Astrocyte of the spinal cord (primary cell): ENCODE measurements around the gene TSPAN12.

Source experiments
- DNase-seq: peaks from one replicate; pipeline ENCODE4 v3.0.0; 2011; ENCODE audit warnings: low read depth, low spot score
- H3K4me3 ChIP-seq: 2 replicates; pipeline ENCODE4 v1.5.1; 2011; ENCODE audit warnings: low read depth, mild to moderate bottlenecking, low read length, moderate library complexity
- in situ Hi-C: cut with HindIII; loops from 2 replicates; pipeline ENCODE4 v1.10.0; 2017; ENCODE audit warnings: low sequenced_read_pairs
- TF ChIP-seq, protein P1 (sequence below): IDR thresholded peaks from 2 replicates; pipeline ENCODE4 v1.5.1; 2012; ENCODE audit warnings: low read depth, mild to moderate bottlenecking, low read length, inconsistent platforms

The TSPAN12 gene

DNA sequence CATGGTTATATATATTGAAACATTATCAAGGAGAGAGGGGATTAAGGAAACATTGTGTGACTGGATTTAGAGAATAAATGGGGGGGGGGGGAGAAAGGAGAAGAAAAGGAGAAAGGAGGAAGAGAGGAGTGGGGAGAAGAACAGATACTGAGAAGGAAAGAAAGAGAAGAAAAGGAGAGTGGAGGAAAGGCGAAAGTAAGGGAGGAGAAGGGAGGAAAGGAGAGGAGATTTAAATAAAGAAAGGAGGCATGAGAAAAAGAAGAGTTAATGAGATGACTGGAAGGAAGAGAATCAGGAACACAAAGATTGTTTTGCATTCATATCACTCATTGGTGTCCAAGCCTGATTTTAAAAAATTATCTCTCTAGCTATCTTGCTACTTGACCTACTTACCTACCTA lies 16.1 kb upstream of the TSPAN12 start:
- TF ChIP-seq, protein P1, sequence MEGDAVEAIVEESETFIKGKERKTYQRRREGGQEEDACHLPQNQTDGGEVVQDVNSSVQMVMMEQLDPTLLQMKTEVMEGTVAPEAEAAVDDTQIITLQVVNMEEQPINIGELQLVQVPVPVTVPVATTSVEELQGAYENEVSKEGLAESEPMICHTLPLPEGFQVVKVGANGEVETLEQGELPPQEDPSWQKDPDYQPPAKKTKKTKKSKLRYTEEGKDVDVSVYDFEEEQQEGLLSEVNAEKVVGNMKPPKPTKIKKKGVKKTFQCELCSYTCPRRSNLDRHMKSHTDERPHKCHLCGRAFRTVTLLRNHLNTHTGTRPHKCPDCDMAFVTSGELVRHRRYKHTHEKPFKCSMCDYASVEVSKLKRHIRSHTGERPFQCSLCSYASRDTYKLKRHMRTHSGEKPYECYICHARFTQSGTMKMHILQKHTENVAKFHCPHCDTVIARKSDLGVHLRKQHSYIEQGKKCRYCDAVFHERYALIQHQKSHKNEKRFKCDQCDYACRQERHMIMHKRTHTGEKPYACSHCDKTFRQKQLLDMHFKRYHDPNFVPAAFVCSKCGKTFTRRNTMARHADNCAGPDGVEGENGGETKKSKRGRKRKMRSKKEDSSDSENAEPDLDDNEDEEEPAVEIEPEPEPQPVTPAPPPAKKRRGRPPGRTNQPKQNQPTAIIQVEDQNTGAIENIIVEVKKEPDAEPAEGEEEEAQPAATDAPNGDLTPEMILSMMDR, result no peak
- no peak for DNase-seq
- in situ Hi-C loops, result no loop called here
- no peak overlapping the region for H3K4me3 ChIP-seq

GRCh38 chr7:120873401-120873800 lies 15.5 kb upstream of the TSPAN12 start:
- no peak overlapping the region for H3K4me3 ChIP-seq
- TF ChIP-seq, protein P1, result no peak
- in situ Hi-C loops, result no loop called here
- peak; percentile 2 for DNase-seq

DNA sequence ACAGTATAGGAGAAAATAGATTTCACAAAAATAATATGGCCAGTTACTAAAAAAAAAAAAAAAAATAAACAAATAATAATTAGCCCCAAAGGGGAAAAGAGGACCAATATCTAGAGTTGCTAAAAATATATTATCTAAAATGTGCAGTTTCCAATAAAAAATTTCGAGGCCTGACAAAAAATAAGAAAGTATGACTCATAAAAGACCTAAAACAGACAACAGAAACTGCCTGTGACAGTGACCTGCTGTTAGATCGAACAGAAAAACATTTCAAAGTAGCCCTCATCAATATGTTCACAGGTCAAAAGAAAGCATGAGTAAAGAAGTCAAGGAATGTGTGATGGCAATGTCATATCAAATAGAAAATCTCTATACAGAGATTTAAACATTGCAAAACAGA lies 11.8 kb upstream of the TSPAN12 start:
- in situ Hi-C loops, result no loop called here
- DNase-seq, result no peak
- TF ChIP-seq, protein P1, result no peak
- H3K4me3 ChIP-seq, result no peak overlapping the region

DNA sequence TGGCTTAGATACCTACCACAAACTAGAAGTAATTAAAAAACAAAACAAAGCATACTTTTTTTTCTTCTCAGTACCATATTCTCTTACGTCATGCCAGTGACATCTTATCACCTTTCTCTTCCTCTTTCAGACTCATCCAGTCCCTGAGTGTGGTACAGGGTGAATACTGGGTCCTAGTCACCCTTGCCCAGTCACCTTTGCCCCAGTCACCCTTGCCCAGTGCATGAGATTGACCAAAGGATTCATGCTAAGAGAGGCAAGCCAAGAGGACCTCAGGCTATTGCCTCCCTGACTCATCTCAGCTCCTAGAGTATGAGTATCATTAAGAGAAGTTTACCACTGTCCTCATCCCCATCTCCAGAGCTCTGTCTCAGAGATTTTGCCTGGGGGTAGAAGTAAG lies 10.0 kb upstream of the TSPAN12 start:
- DNase-seq, result no peak
- in situ Hi-C loops, result no loop called here
- TF ChIP-seq, protein P1, result no peak
- no peak overlapping the region for H3K4me3 ChIP-seq

DNA sequence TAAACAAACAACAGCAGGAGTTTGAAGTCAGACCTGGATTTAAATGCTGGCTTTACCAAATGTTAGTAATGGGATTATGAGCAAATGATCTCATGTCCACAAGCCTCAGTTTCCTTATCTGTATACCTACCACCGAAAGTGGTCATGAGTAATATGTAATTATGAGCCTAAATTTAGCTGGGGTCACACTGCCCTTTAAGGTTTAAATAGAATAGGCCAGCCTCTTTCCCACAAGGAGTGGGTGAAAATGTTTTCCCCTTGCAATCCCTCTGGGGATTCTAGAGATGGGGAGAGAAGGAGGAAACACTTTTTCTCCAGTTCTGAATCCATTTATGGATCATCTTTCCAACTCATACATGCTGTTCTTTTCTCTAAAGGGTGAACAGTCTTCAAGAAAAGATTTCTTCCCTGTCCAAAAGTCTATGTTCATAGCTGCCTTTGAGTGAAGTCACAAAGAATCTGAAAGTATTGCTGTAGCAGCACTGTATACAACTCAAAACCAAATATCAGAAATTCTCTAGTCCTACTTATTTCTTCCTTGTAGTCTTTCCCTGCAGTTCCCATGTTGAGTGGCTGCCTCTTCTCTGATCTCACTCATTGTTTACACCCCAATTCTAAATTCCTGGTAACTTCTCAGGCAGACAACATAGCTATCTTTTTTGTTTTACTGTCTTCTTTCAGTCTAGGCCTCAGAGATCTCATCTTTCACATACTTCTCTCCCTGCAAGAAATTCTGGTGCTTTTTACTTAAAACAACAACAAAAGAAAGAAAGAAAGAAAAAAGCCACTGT lies 7.4 kb upstream of the TSPAN12 start:
- no peak overlapping the region for H3K4me3 ChIP-seq
- in situ Hi-C loops, result no loop called here
- TF ChIP-seq, protein P1, result no peak
- DNase-seq, result no peak

GRCh38 chr7:120864141-120864900 lies 6.4 kb upstream of the TSPAN12 start:
- no peak overlapping the region for H3K4me3 ChIP-seq
- TF ChIP-seq, protein P1, result no peak
- in situ Hi-C loops, result no loop called here
- DNase-seq, result no peak
